Motor neuron (in vitro differentiated cells): ENCODE results near the gene UNC5B. TPM values are rescaled to one million over a fixed set of nuclear protein-coding genes. Genes with fewer than 3 reads are reported as not detected.
A peak's percentile ranks its signal among the peaks of the same experiment; 100 is the strongest.

Source experiments
- ATAC-seq, 8 experiments: fragments of 200-7000 bp; cut with Tn5 transposase; replicated peaks in 6 of 8; 2 replicates each; pipeline ENCODE4 v1.8.0; 2021; ENCODE audit warnings: mild to moderate bottlenecking in 8 of 8, moderate library complexity in 8 of 8
- H3K27ac ChIP-seq, 2 donors: fragments of 250-450 bp; sonication (Bioruptor Pico); 2 replicates each; pipeline ENCODE4 v1.9.0; 2021; ENCODE audit warnings: antibody characterized with exemption in 2 of 2, mild to moderate bottlenecking in 2 of 2, moderate library complexity in 1 of 2
- H3K4me1 ChIP-seq, 2 donors: fragments of 250-450 bp; sonication (Bioruptor Pico); replicated peaks in 1 of 2; 2 replicates each; pipeline ENCODE4 v1.6.1; 2021; ENCODE audit warnings: antibody characterized with exemption in 2 of 2, mild to moderate bottlenecking in 2 of 2, moderate library complexity in 1 of 2
- H3K4me3 ChIP-seq, 5 donors: fragments of 250-450 bp; sonication (Bioruptor Pico); 2 replicates each; pipeline ENCODE4 v1.9.0; 2021; ENCODE audit warnings: antibody characterized with exemption in 5 of 5, mild to moderate bottlenecking in 5 of 5, moderate library complexity in 4 of 5
- WGBS, 10 experiments: fragments of 450-650 bp; shearing (Covaris generic); methylation state at CpG; one replicate each; pipeline ENCODE4 v1.0.0; 2022; 5-methylcytosine and 5-hydroxymethylcytosine counted together
- in situ Hi-C, 9 experiments: fragments of 400-800 bp; cut with MboI; loops; one replicate each; pipeline ENCODE4 v1.15.0; 2021; ENCODE audit warnings: low sequenced_read_pairs in 9 of 9, low pct_unique_long_range_greater_than_20kb in 2 of 9; ENCODE audit not compliant: unreplicated experiment in 9 of 9
- total RNA-seq, 8 experiments: library from RNA; unstranded; fragments of 300-600 nt; gene quantifications; 2 replicates each; pipeline versions ENCODE4 v1.2.3 to v1.2.4, GENCODE V29; 2022

Gene UNC5B
- total RNA-seq, 8 experiments from 2014 or later: 1.4 to 53.5 (median 18.2) TPM

DNA sequence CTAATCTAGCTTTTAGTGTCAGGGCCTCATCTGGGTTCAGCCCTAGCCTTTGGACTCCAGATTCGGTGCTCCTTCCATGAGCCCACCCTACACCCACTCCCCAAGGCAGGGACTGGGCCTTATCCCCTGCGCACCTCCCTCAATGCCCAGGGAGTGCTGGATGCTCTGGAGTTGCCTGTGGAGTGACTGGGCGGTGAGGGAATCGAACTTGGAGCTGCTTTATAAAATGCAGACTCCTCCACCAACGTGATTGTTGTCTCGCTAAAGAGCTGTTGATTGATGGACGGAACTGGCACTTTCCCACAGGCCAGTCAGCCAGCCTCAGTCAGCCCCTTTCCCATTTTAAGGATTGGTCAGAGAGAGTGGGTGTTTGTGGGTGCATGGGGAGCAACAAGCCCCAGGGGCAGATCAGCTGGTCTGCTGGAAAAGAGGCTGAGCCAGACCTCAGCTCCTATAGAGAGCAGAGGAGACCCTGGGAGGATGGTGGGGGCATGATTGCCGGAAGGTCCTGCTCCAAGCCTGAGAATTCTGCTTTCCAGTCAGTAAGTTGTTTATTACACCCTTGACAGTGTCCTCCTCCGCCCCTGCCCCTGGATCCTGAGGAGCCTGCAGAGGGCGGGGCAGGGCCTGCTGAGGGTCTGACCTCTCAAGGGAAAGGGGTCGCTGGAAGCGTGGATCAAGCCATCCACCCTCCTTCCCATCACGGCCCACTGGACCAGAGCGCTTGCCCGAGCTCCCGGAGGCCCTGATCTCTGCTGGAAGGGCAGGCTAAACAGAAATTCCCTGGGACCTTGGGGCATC is 16.7 kb downstream of the UNC5B start:
- in situ Hi-C loops: no loop called here
- WGBS, 10 experiments: 50 to 100% (median 67%) methylated on average over 3 to 6 of the region's 16 CpGs; no CpG with 5 or more reads in 6 of the 10 experiments
- peak overlapping the region in 1 of 2 donors; percentile 48 for H3K27ac ChIP-seq
- H3K4me3 ChIP-seq: no peak overlapping the region
- peak in 4 of 8 experiments; percentile 12 to 60 (median 40) for ATAC-seq
- H3K4me1 ChIP-seq: peaks cover 45 to 46% of the 10 kb centered on the region in 2 donors

DNA sequence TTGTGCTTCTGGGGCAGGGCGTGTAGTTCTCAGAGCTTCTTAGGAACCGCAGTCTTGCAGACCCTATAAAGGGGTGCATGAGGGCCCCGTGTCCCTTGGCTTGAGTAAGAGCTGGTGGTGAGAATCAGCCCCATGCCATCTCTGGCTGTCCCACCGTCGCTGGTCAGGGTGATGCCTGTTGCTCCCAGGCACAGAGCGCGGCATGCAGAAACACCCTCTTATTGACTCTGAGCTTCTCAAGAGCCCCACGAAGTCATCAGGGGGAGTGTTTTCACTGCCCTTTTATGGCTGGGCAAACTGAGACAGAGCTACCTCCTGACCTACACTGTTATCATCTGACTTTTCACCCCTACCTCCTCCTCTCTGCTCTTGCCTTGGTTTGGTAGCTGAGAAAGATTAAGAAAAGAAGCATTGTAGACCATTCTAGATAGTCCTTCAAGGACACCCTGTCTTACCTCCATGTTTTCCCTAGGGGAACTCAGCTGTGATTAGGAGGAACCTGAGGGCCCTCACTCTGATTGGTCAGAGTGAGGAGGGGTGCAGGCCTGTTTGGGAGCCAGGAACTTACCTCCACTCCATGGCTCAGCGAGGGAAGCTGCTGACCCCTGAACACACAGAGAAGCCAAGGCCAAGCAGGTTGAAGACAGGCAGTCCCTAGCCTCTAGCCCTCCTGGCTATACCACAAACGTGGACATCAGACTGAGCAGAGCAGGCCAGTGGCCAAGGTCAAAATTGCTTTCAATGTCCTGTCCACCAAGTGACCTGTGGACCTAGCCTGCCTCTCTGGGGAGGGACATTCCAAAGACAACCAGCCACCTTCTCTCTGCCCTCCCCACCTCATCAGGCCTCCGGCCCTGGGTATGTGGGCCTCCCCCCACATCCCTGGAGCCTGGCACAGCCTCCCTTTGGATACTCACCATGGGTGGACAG is 17.6 kb downstream of the UNC5B start:
- Histone ChIP-seq H3K4me3 (no peak overlapping the region), H3K4me1 (peaks cover 55 to 56% of the 10 kb centered on the region in 2 donors), H3K27ac (peak overlapping the region in 1 of 2 donors; percentile 48)
- in situ Hi-C loops: no loop called here
- 40 to 100% (median 80%) methylated on average over 1 to 8 of the region's 11 CpGs; no CpG with 5 or more reads in 4 of the 10 experiments for WGBS, 10 experiments
- ATAC-seq: no peak

DNA sequence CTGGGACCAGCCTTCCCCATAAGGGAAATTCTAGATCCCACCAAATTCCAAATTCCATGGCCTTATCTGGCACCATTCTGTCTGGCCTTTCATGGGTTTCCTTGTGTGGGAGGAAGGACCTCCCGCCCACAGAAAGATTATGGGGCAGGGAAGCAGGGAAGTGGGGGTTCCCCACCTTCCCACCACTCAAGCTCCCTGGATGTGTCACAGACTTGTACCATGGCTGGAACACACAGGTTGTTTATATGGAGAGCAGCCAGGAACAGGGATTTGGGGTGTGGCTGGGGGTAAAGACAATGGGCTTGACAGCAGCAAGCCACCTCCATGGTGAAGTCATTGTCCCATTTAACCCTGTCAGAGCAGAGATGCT is 18.3 kb downstream of the UNC5B start:
- Histone ChIP-seq H3K4me1 (peaks cover 61 to 62% of the 10 kb centered on the region in 2 donors), H3K4me3 (no peak overlapping the region), H3K27ac (no peak overlapping the region)
- in situ Hi-C loops: no loop called here
- ATAC-seq: no peak
- WGBS, 10 experiments: 83 to 100% methylated on average over 1 of the region's 1 CpG; no CpG with 5 or more reads in 8 of the 10 experiments

DNA sequence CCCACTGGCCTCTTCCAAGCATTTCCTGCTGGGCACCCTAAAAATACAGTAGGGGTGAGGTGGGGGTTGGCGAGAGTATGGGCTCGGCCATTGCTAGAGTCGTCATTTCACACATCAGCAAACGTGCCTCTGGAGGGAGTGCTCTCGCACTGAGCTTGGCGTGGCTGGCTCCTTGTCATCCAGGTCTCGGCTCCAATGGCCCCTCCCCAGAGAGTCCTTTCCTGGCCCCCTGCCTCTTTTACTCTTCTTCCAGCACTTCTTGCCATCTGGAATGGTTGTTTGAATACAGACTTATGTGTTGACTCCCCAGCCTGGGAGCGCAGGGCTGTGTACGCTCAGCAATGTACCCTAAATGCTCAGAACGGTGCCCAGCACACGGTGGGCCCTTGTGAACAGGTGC is 18.8 kb downstream of the UNC5B start:
- WGBS, 10 experiments: 40 to 94% (median 87%) methylated on average over 2 to 10 of the region's 11 CpGs; no CpG with 5 or more reads in 3 of the 10 experiments
- ATAC-seq: no peak
- in situ Hi-C loops: no loop called here
- H3K4me1 ChIP-seq: peaks cover 67 to 68% of the 10 kb centered on the region in 2 donors
- no peak overlapping the region for H3K4me3 ChIP-seq
- H3K27ac ChIP-seq: no peak overlapping the region

DNA sequence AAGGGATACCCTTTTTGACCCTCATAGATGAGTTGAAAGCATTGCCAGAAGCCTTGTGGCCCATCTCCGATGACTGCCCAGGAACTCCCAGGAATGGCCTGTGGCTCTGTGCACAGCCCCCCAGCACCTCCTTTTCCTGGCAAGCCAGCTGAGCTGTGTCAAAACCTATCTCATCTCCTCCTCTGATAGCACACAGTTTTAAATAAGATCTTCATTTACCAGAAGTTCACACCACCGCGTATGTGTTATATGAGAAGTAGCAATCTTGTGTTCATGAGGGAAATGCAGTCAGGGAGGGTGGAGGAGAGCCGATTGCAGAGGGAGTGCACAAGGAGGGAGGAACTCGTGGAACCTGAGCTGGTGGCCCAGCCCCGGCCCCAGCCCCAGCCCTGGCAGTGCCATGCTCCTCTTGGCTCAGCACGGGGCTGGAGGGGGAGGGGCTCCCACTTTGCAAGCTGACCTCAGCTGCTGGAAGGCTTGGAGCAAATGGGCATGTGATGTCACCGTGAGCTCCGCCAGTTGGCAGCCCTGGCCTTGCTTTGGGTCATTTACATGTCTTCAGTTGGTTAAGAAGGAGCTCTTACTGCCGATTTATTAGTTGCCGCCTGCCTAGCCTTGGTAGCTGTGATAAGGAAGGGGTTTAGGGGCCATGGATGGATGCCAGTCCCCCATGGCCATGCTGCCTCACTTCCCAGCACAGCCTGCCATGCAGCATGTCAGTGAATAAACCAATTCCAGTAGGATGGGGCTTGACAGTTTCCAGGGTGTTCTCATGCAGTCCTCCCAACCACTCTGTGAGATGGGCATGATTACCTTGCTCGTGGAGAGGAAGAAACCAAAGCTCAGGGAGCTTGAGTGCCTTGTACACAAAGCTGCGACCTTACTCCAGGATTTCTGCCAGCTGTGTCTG is 20.0 kb downstream of the UNC5B start:
- in situ Hi-C loops: no loop called here
- no peak overlapping the region for H3K4me3 ChIP-seq
- H3K4me1 ChIP-seq: peaks cover 78 to 79% of the 10 kb centered on the region in 2 donors
- WGBS, 10 experiments: 46 to 81% (median 62%) methylated on average over 3 to 7 of the region's 13 CpGs; no CpG with 5 or more reads in 6 of the 10 experiments
- ATAC-seq: peak; percentile 7 to 78 (median 38)
- peak overlapping the region in 1 of 2 donors; percentile 88 for H3K27ac ChIP-seq

DNA sequence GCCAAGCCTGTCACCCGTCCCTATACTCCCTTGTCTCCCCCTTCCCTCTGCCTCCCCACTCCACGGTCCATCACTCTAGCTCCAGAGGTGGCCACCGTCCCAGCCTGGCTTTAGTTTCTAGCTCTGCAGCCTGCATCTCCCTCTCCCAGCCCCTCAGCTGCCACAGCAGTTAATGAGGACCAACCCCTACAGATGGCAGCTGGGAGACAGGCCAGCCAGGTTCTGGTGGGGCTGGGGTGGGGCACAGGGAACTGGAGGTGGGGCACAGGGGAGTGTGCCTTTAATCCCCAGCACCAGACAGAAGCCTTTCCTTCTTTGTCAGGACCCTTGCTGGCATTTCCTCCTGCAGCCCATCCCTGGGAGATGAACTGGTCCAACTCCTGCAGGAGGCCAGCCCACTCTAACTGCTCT is 21.1 kb downstream of the UNC5B start:
- in situ Hi-C loops: no loop called here
- WGBS, 10 experiments: 43% methylated on average over 1 of the region's 3 CpGs; no CpG with 5 or more reads in 9 of the 10 experiments
- H3K4me3 ChIP-seq: no peak overlapping the region
- H3K4me1 ChIP-seq: peaks cover 79 to 90% of the 10 kb centered on the region in 2 donors
- H3K27ac ChIP-seq: peak overlapping the region in 1 of 2 donors; percentile 88
- no peak for ATAC-seq

DNA sequence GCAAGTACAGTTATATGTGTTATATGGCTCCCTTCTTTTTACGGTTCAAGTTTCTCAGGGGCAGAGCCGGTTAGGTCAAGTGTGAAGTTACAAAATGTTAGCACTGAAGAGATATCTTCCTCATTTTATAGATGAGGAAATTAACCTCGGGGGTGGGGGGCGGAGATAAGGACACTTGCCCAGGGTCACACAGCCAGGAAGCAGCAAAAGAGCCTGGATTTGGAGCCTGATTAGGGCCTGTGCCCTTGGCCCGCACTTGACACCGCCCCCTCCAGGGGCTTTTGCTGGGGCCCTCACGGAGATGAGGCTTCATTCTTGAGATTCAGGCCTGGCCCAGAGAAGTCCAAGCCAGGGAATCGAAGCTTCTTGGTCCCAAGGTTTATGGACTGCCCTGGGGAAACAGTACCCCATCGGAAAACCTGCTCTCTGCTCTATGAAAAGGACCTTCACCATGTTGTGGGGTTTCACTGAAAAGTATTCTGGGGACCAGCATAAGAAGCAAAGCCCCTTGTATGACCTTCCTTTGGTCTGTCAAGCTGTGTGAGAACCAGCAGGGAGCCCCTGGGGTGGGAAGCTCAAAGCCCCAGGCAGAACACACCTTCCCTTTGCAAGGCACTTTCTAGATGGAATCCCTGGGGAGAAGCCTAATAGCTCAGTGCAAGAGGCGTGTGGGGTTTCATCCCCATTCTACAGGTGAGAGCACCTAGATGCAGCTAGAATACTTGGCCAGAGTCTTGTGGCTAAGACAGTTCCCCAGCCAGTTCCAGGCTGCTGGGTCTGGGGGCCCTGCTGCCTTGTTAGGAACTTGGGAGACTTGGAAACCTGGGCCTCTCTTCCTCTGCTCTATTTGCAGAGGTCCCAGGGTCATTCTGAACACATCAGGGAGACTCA is 21.9 kb downstream of the UNC5B start:
- WGBS, 10 experiments: 40 to 100% (median 75%) methylated on average over 1 to 9 of the region's 10 CpGs; no CpG with 5 or more reads in 3 of the 10 experiments
- no peak for ATAC-seq
- in situ Hi-C loops: no loop called here
- Histone ChIP-seq H3K4me3 (no peak overlapping the region), H3K4me1 (peaks cover 74 to 84% of the 10 kb centered on the region in 2 donors), H3K27ac (peak overlapping the region; percentile 62 to 88)

DNA sequence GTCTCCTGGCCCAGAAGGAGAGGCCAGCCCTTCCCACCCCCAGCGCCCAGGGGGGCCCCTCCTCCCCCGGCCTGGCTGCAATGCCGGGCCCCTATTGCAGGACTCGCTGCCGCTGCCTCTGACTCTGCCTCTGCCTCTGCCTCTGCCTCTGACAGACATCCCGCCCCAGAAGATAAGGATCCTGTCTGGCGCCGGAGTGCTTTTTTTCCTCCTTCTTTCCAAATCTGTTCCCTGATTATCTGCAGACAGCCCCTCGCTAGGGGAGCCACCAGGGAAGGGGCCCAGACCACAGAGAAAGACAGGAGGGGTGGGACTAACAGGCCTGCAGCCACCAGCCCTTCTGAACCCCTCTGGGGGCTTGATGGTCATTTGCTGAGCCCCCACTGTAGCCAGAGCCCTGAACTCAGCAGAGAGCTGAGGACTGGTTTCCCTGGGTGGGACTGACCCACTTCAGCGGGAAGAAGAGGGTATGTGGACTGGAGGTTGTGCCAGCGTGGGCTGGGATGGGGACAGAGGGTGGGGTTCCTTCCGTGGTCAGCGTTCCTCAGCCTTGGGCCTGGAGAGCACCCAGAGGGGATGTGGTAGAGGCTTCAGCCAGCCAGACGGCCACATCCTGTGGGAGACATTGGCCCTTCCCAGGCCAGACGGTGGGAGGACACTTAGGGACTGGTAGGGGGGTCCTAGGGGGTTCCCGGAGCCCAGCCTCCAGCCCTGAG is 22.8 kb downstream of the UNC5B start:
- in situ Hi-C loops: no loop called here
- WGBS, 10 experiments: 0 to 70% (median 46%) methylated on average over 2 to 3 of the region's 16 CpGs; no CpG with 5 or more reads in 7 of the 10 experiments
- Histone ChIP-seq H3K27ac (peak overlapping the region; percentile 62 to 88), H3K4me1 (peaks cover 70 to 81% of the 10 kb centered on the region in 2 donors), H3K4me3 (peak overlapping the region in 1 of 5 donors; percentile 12)
- peak in 7 of 8 experiments; percentile 3 to 71 (median 63) for ATAC-seq

DNA sequence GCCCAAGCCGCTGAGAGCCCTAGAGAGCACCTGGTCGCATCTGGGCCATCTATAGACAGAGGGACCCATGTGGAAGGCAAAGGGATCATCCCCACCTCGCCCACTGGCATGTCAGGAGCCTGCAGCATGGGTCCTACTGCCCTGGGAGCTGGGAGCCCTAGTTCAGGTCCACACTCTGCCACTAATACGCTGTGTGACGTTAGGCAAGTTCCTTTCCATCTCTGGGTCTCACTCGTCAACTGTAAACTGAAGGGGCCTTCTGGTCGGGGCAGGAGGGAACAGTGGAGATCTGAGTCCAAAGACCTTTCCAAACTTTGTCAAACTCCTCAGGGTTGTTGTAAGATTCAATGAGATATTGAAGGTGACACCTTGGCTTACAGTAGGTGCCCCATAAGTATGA is 23.4 kb downstream of the UNC5B start:
- in situ Hi-C loops: no loop called here
- no peak overlapping the region for H3K4me3 ChIP-seq
- no peak for ATAC-seq
- H3K4me1 ChIP-seq: peaks cover 77 to 83% of the 10 kb centered on the region in 2 donors
- WGBS, 10 experiments: 50 to 100% (median 85%) methylated on average over 2 to 5 of the region's 7 CpGs; no CpG with 5 or more reads in 5 of the 10 experiments
- peak overlapping the region; percentile 26 to 88 for H3K27ac ChIP-seq

DNA sequence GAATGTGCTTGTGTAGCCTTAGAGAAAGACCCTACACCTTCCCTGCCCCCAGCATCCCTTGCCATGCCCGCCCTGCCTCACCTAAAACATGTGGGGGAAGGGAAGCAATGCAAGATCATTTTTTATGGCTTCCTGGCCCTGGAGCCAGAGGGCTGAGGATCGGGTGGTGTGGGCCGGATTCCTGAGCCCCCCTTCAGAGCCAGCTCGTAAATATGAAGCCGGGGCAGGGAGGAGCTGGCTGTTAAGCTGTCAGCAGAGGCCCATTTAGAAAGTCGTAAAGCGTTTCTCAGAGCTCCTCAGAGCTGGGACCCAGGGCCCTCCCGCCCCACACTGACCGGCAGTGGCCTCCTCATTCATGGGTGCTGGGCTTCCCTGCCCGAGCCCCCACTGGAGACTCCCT is 23.9 kb downstream of the UNC5B start:
- Histone ChIP-seq H3K4me3 (no peak overlapping the region), H3K27ac (peak overlapping the region; percentile 35 to 55), H3K4me1 (peaks cover 82 to 84% of the 10 kb centered on the region in 2 donors)
- in situ Hi-C loops: no loop called here
- WGBS, 10 experiments: 13 to 100% (median 19%) methylated on average over 1 to 5 of the region's 10 CpGs; no CpG with 5 or more reads in 6 of the 10 experiments
- peak in 6 of 8 experiments; percentile 44 to 79 (median 59) for ATAC-seq
